Measurements from ENCODE around the gene ZNF512B. TPM values are rescaled to one million over a fixed set of nuclear protein-coding genes. Genes with fewer than 3 reads are reported as not detected.

Gene ZNF512B
- total RNA-seq, 1 donor from 2014 or later = 12.0 TPM

DNA sequence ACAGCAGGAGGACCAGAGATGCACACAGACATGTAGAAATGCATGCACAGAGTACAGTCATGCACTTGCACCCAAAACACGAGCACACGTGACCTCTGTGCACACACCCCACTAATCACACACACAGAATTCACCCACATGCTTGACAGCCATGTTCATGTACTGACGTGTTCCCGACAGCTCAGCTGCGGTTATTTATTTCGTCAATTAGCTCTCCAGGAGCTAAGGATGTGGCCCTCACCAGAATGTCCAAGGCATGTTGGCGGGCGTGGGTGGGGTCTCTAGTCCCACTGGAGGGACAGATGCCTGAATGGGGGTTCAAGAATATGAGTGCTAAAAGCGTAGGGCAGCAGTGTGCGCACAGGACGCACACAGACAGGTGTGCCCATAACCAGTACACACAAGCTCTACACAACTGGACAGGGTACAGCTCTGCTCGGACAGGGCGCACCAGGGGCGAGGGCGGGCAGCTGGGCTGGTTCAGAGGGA lies 10.6 kb upstream of the ZNF512B start:
- TF ChIP-seq, protein P1, sequence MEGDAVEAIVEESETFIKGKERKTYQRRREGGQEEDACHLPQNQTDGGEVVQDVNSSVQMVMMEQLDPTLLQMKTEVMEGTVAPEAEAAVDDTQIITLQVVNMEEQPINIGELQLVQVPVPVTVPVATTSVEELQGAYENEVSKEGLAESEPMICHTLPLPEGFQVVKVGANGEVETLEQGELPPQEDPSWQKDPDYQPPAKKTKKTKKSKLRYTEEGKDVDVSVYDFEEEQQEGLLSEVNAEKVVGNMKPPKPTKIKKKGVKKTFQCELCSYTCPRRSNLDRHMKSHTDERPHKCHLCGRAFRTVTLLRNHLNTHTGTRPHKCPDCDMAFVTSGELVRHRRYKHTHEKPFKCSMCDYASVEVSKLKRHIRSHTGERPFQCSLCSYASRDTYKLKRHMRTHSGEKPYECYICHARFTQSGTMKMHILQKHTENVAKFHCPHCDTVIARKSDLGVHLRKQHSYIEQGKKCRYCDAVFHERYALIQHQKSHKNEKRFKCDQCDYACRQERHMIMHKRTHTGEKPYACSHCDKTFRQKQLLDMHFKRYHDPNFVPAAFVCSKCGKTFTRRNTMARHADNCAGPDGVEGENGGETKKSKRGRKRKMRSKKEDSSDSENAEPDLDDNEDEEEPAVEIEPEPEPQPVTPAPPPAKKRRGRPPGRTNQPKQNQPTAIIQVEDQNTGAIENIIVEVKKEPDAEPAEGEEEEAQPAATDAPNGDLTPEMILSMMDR (IDR thresholded peaks at IDR 0.05) = no peak
- H3K27me3 Mint-ChIP-seq = no peaks in the 10 kb centered on the region
- DNase-seq (no peak), ATAC-seq (ENCODE audit: low read depth) (no peak)
- peaks cover 33% of the 10 kb centered on the region for H3K36me3 Mint-ChIP-seq (ENCODE audit: low read depth)
- peak overlapping the region; percentile 94 for H3K27ac Mint-ChIP-seq
- ChIA-PET POLR2A (interaction anchor here (0.6 to 3.9 kb wide), 17 partner anchors 23 to 459 kb away, joined by 3 to 28 read pairs (median 6); partner anchors contain the start of genes ARFRP1, HELZ2, OPRL1 and PPDPF), CTCF (interaction anchor here (0.8 to 2.3 kb wide), 11 partner anchors 16 to 443 kb away, joined by 3 to 19 read pairs (median 3); partner anchors contain the start of genes ARFRP1, LKAAEAR1, PTK6 and RTEL1)
- H3K4me3 Mint-ChIP-seq = peak overlapping the region; percentile 92
- H3K9me3 Mint-ChIP-seq = no peaks in the 10 kb centered on the region
- peaks cover 50% of the 10 kb centered on the region for H3K4me1 Mint-ChIP-seq
- intact Hi-C loops (cut with micrococcal nuclease) = loop anchor here (1.0 to 5.0 kb wide), 4 partner anchors 58 to 323 kb away; partner anchors contain the start of genes RGS19 and RTEL1

DNA sequence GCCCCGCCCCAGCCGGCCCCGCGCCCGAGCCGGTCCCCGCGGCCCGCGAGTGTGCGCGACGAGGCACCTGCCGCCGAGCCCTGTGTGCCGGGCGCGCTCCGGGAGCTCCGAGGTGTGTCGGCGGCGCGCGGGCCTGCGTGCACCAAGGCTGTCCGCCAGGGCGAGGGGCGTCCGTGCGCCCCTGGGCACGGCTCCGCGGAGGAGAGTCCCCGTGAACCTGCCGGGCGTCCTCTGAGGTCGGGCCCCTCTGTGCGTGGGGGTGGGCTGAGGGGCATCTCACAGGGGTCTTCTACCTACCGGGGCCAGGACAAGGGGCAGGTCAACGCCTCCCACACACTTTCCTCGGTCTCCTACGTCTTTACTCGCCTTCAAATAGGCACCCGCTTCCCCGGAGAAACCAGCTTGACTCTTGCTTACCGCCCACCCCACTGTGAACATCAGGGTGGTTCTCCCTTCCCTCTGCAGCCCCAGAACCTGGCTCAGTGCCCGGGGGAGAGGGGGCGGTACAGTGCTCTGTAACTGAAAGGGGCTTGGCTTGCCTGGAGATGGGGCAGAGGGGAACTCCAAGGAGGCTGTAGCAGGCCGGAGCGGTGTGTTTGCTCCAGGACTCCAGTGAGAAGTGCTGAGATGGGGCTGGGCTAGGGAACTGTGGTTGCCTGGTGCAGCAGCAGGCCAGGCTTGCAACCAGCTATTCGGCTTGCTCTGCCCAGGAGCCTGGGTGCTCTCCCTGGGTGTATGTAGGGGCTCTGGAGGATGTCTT lies 10.0 kb upstream of the ZNF512B start, which contains the start of gene SAMD10:
Gene SAMD10, minus strand, starts transcription at position 86 of the 760 bp plus-strand sequence. CDS start 175 bp downstream, outside the sequence.
- ATAC-seq (ENCODE audit: low read depth) (peak; percentile 52), DNase-seq (peak; percentile 67)
- ChIA-PET CTCF (interaction anchor here (0.8 to 2.3 kb wide), 10 partner anchors 16 to 442 kb away, joined by 3 to 19 read pairs (median 4); partner anchors contain the start of genes ARFRP1, LKAAEAR1, PTK6 and TPD52L2), POLR2A (interaction anchor here (0.8 to 3.9 kb wide), 15 partner anchors 24 to 459 kb away, joined by 3 to 28 read pairs (median 6); partner anchors contain the start of genes ARFRP1, OPRL1, PPDPF and PTK6)
- TF ChIP-seq, protein P1 (IDR thresholded peaks at IDR 0.05) = no peak
- intact Hi-C loops (cut with micrococcal nuclease) = loop anchor here (1.0 to 5.0 kb wide), 5 partner anchors 59 to 459 kb away; partner anchors contain the start of genes PPDPF, RGS19 and RTEL1
- Mint-ChIP-seq H3K27me3 (no peaks in the 10 kb centered on the region), H3K27ac (peak within 1 kb of the TSS; percentile 94), H3K9me3 (no peaks in the 10 kb centered on the region), H3K36me3 (ENCODE audit: low read depth) (peaks cover 30% of the 10 kb centered on the region), H3K4me3 (peak within 1 kb of the TSS; percentile 92), H3K4me1 (peaks cover 50% of the 10 kb centered on the region)

DNA sequence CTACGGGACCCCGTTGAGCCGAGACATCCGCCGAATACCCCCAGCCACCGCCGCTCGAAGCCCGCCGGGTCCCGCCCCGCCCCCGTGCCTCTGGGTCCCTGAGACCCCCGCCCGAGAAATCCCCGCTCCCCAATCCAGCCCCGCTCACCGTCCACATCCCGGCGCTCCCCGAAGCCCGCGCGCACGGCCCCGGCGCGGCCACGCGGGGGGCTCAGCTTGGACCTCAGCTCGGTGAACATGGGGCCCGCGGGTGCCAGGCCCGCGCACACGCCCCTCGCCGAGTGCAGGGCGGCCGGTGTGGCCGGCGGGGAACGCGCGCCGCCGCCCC lies 9.5 kb upstream of the ZNF512B start:
- no peak for ATAC-seq (ENCODE audit: low read depth)
- TF ChIP-seq, protein P1 (IDR thresholded peaks at IDR 0.05) = no peak
- CTCF ChIA-PET = interaction anchor here (0.8 to 2.3 kb wide), 4 partner anchors 105 to 442 kb away, joined by 3 to 19 read pairs (median 7); partner anchors contain the start of genes LKAAEAR1 and PTK6

DNA sequence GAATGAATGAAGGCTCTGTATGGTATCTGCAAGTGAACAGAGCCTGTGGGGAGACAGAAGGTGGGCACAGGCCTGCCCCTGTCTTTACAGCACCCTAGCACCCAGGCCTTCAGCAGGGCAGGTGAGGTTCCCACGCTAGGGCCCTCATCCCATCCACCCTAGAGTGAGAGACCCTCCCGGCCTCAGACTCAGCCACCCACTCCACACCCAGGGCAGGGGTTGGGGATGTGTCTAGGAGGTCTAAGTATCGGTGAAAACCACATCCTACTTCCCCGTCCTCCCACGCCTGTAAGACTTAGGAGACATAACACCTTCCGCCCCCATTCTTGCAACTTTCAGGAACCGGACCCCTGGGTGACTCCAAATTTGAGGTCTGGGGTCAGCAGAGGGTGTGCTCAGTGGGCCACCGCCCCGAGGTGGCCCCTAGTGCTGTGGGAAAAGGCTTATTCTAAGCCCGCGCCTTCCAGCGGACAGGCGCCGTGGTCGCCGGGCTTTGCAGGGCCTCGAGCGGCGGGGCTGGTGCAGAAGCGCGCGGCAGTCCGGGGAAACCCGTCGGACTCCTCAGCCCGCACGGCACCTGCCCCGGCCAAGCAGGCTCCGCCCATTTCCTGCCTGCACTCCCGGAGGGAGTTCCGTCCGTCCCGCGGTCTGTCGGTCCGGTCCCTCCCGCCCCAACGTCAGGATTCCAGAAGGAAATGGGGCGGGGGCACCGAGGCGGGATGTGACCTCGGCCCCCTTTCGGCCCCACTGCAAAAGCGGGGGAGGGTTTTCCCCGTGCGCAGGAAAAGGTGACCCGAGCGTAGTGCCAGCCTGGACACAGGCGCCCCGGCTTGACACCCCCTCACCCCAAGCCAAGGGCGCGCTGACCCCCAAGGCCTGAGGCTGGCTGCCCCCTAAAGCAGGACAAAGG lies 8.8 kb upstream of the ZNF512B start:
- TF ChIP-seq, protein P1 (IDR thresholded peaks at IDR 0.05) = no peak
- peak; percentile 40 for ATAC-seq (ENCODE audit: low read depth)
- Mint-ChIP-seq H3K27ac (peak overlapping the region; percentile 80), H3K27me3 (no peaks in the 10 kb centered on the region), H3K36me3 (ENCODE audit: low read depth) (peaks cover 27% of the 10 kb centered on the region), H3K4me1 (peaks cover 52% of the 10 kb centered on the region), H3K4me3 (peak overlapping the region; percentile 84), H3K9me3 (no peaks in the 10 kb centered on the region)
- POLR2A ChIA-PET = interaction anchor here (0.8 to 3.9 kb wide), 8 partner anchors 23 to 458 kb away, joined by 3 to 28 read pairs (median 8); partner anchors contain the start of genes ARFRP1, OPRL1, PPDPF and PTK6
- peak; percentile 72 for DNase-seq
- intact Hi-C loops (cut with micrococcal nuclease) = loop anchor here (1.0 kb wide), 2 partner anchors 82 to 458 kb away; partner anchors contain the start of gene PPDPF
- CTCF ChIA-PET = interaction anchor here (0.8 to 2.3 kb wide), 3 partner anchors 141 to 441 kb away, joined by 3 to 19 read pairs (median 8); partner anchors contain the start of gene PTK6

More for the DNA sequence above, 9.5 kb upstream of the ZNF512B start:
- intact Hi-C loops (cut with micrococcal nuclease) = loop anchor here (1.0 kb wide), 1 partner anchor 459 kb away; the partner anchor contains the start of gene PPDPF
- no peaks in the 10 kb centered on the region for H3K27me3 Mint-ChIP-seq
- no peaks in the 10 kb centered on the region for H3K9me3 Mint-ChIP-seq
- no peak for DNase-seq
- POLR2A ChIA-PET = interaction anchor here (0.8 to 3.9 kb wide), 8 partner anchors 23 to 458 kb away, joined by 3 to 28 read pairs (median 8); partner anchors contain the start of genes ARFRP1, OPRL1, PPDPF and PTK6
- H3K27ac Mint-ChIP-seq = peak overlapping the region; percentile 80
- peaks cover 48% of the 10 kb centered on the region for H3K4me1 Mint-ChIP-seq
- peaks cover 27% of the 10 kb centered on the region for H3K36me3 Mint-ChIP-seq (ENCODE audit: low read depth)
- H3K4me3 Mint-ChIP-seq = peak overlapping the region; percentile 84

Measured in activated B cell treated with CpG ODN at 0.5 μM for 24 hours (primary cell).